Activated CD4-positive, alpha-beta T cell treated with anti-CD3 and anti-CD28 coated beads, Interleukin-2, amount 50 U/mL, for 4 hours (primary cell): Measurements from ENCODE around the gene ZSCAN10.
A peak's percentile ranks its signal among the peaks of the same experiment; 100 is the strongest.
"Not testable (repeated sequence)": the region's sequence is repeated elsewhere in the genome, so short reads cannot be mapped to it uniquely, and the experiment has no call there.

ENCODE experiments used
- DNase-seq, 2 experiments: peaks; one replicate each; pipeline ENCODE4 v3.0.0-alpha.2; 2020

The ZSCAN10 gene

DNA sequence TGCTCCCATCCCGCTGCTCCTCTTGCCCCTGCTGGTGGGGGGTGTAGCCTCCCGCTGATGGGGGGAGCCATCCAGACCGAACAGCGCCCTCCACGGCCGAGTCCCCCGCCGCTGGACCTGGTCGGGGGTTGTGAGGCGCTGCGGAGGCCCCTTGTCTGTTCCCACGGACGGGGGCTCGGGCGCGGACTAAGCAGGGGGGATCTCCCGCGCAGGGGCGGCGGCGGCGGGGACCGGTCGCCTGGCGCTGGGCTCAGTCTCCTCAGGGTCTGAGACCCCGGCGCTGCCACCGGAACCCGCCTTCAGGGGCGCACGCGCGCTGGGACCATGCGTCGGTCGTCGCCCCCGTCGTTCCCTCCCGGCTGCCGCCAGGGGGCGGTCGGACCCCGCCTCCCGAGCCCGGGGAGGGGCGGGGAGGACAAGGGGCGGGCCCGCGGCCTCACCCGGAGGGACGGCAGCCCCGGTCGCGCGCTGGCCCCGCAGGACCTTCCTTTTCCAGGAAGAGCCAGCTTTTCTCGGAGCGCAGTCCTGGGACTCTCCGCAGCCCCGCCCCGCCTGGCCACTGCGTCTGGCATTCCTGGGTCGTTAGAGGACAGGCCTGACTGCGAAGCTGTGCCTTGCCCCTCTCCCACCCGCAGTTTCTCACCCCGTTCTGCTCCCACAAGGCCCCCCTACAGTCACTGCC lies 39.9 kb downstream of the ZSCAN10 start:
- DNase-seq: peak; percentile 78 to 80

DNA sequence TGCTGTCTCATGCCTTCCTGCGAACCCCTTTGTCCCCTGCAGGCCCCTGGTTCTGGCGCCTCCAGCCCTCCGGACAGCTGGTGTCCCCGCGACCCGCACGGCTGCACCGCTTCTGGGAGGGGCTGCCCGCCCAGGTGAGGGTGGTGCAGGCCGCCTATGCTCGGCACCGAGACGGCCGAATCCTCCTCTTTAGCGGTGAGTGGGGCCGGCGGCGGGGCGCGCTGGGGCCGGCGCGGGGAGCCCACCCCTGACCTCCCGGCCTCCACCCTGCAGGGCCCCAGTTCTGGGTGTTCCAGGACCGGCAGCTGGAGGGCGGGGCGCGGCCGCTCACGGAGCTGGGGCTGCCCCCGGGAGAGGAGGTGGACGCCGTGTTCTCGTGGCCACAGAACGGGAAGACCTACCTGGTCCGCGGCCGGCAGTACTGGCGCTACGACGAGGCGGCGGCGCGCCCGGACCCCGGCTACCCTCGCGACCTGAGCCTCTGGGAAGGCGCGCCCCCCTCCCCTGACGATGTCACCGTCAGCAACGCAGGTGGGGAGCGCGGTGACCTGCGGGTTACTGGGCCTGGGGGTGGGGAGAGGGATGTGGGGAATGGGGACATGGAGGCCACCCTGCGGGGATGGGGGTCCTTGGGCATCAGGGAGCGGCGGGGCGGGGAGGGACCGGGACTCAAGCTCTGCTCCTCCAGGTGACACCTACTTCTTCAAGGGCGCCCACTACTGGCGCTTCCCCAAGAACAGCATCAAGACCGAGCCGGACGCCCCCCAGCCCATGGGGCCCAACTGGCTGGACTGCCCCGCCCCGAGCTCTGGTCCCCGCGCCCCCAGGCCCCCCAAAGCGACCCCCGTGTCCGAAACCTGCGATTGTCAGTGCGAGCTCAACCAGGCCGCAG lies 40.7 kb downstream of the ZSCAN10 start:
- DNase-seq: peak in 1 of 2 experiments; percentile 46

GRCh38 chr16:3057181-3058138 lies 41.6 kb downstream of the ZSCAN10 start:
- DNase-seq: no peak

DNA sequence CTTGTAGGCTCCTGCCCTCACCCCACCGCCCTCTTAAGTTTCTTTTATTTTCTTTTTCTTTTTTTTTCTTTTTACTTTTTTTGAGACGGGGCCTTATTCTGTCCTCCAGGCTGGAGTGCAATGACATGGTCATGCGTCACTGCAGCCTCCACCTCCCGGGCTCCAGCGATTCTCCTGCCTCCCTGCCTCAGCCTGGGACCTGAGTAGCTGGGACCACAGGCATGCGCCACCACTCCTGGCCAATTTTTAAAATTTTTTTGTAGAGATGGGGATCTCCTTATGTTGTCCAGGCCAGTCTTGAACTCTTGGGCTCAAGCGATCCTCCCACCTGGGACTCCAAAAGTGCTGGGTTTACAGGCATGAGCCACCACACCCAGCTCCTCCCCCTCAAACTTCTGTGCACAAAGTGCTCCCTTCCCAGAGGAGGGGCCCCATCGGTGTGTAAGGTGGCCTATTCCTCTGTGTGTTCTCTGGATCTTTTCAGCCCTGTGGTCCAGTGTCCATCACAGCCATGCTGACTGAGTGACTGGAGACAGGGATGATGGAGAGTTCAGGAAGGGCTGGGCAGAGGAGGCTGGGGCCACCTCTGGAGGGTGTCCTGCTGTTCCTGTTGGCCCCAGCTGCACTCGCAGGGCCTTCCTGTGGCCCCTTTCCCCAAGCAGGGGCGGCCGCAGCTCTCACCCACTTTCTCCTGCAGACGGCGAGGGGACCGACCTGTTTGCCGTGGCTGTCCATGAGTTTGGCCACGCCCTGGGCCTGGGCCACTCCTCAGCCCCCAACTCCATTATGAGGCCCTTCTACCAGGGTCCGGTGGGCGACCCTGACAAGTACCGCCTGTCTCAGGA lies 42.5 kb downstream of the ZSCAN10 start:
- DNase-seq: no peak

- not testable (repeated sequence) for DNase-seq
Observed at GRCh38 chr16:3055734-3056115, 43.4 kb downstream of the ZSCAN10 start.

- DNase-seq: no peak
Observed at GRCh38 chr16:3054965-3055733, 43.9 kb downstream of the ZSCAN10 start.

DNA sequence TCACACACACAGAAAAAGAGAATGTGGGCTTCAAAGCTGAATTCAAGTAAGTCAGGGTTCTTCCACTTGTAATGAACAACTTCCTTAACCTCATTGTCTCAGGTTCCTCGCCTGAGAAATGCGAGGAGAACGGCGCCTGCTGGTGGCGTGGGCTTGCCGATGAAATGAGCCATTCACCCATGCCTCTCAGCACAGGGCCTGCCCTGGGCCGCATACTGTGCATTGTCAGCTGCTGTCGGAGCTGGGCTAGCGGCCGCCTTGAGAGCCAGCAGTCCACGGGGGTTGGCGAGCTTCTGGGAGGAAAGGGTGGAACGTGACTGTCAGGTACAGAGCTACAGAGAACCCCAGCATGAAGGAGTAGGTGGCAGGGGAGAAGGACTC lies 45.8 kb downstream of the ZSCAN10 start:
- DNase-seq: not testable (repeated sequence)

GRCh38 chr16:3052571-3053329 lies 46.3 kb downstream of the ZSCAN10 start:
- not testable (repeated sequence) for DNase-seq

GRCh38 chr16:3051494-3051893 lies 47.6 kb downstream of the ZSCAN10 start:
- DNase-seq: no peak

GRCh38 chr16:3051009-3051408 lies 48.1 kb downstream of the ZSCAN10 start:
- no peak for DNase-seq

- DNase-seq: no peak
Observed at GRCh38 chr16:3050487-3050886, 48.6 kb downstream of the ZSCAN10 start.

DNA sequence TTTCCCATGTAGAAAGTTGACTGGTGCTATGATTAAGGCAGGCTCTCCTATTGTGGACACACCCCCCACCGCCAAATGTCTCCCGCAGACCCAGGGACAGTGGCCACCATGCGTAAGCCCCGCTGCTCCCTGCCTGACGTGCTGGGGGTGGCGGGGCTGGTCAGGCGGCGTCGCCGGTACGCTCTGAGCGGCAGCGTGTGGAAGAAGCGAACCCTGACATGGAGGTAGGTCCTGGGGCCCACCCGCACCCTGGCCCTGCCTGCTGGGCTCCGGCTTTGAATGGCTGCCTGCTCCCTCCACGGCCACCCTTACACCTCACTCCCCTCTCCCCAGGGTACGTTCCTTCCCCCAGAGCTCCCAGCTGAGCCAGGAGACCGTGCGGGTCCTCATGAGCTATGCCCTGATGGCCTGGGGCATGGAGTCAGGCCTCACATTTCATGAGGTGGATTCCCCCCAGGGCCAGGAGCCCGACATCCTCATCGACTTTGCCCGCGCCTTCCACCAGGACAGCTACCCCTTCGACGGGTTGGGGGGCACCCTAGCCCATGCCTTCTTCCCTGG lies 49.1 kb downstream of the ZSCAN10 start:
- no peak for DNase-seq

- DNase-seq: no peak
Observed at GRCh38 chr16:3047387-3047720, 51.7 kb downstream of the ZSCAN10 start.

DNA sequence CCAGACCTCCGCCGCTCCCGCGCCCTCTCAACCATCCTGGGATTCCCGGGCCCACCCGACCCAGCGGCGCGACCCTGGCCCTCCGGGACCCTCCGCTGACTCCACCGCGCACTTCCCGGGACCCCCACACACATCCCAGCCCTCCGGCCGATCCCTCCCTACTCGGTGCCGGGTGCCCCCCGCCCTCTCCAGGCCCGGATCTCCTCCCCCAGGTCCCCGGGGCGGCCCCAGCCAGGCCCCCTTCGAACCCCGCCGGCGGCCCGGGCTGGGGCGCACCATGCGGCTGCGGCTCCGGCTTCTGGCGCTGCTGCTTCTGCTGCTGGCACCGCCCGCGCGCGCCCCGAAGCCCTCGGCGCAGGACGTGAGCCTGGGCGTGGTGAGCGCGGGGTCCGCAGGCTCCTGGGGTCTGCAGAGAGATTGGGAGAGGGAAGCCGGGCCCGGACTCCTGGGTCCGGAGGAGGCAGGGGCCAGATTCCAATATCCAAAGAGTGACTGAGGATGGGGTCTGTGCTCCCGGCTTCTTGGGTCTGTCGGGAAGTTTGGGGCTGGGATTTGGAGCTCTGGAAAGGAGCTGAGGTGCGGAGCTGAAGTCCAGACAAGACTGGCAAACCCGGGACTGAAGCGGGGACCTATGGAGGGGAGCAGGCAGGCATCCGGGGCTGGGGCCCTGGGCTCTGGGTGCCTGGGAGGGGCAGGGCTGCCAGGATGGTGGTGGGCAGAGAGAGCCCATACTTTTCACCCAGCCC lies 52.3 kb downstream of the ZSCAN10 start:
- no peak for DNase-seq

DNA sequence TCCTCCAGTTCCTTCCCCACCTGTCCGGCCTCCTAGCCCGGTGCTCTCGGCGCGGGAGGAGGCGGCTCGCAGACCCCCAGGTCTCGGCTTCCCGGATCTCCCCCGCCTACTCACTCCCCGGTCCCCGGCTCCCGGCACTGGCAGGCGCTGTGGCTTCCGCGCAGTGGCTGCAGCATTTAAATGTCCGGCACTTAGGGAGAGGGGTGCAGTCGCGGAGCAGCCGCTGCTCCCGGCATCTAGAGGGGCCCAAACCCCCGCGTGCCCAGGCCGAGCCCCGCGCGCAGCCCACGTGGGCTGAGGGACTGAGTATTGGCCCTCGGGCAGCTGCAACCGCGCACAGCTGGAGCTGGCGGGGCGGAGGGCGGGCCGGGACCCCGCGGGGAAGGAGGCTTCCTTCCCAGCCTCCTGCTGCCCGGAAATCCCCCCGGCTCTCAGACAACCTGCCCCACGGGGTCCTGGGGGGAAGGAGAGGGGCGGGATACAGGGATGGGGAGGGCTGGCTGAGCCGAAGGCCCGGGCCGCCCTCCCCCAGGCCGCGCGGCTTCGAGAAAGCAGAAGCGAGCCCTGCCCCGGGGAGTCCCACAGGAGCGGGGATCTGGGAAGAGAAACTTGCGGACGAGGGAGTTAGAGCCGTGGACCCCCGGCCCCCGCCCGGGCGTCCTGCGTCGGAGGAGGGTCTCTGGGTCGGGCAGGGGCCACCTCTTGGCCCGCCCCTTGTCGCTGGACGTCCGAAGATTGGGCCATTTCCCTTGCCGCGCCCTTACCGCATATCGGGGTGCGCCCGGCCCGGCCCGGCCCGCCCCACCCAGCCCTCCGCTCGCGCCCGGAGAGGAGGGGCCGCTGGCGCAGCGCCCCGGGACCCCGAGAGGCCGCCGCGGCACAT lies 53.1 kb downstream of the ZSCAN10 start, which contains the start of gene MMP25:
TSS of gene MMP25 (plus strand) at position 804 of the 883 bp plus-strand sequence. CDS start 357 bp downstream, outside the sequence.
- no peak for DNase-seq

GRCh38 chr16:3044708-3045107 lies 54.4 kb downstream of the ZSCAN10 start:
- no peak for DNase-seq

GRCh38 chr16:3042376-3042775 lies 56.7 kb downstream of the ZSCAN10 start:
- DNase-seq: no peak

DNA sequence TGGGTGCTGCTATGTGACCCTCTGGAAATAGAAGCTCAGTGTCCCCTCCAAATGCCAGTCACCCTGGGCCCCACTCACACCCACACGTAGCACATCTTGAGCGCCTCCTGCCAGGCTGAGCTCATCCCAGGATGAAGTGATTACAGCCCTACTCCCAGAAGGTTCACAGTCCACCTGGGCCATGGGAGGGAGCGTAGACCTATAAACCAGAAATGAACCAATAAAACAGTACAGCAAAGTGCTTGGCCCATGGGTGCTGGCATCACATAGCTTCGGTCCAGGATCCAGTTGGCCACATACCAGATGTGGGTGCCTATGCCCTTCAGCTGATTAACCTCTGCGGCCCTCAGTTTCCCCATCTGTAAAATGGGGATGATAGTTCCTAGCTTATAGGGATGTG lies 60.2 kb downstream of the ZSCAN10 start:
- no peak for DNase-seq
